Measurements from ENCODE around the gene GRIA1. TPM values are rescaled to one million over a fixed set of nuclear protein-coding genes. Genes with fewer than 3 reads are reported as not detected.

GRIA1 gene
- total RNA-seq, 1 experiment from 2014 or later: not detected

DNA sequence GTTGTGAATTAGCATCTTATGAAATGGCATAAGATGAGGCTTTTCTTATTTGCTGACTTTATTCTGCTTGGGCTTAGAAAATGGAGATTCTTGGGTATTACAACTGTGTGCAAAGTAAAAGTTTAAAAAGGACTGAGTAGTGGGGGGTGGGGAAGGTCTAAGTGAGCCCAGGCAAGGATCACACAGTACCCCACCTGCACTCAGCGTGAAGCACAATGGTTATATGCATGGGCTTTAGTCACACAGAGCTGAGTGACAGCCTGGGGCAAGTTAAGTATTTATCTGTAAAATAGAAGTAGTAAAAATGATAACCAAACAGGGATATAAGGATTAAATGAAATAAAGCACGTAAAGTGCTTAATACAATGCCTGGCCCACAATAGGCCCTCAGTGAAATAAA, 300.9 kb downstream of the GRIA1 start:
- H3K4me3 ChIP-seq (ENCODE audit: low read depth in 2 of 2, low read length in 2 of 2): no peak overlapping the region
- DNase-seq (ENCODE audit: low read depth, low spot score) (no peak), ATAC-seq (no peak)
- in situ Hi-C loops (cut with HindIII; ENCODE audit: low pct_unique_long_range_greater_than_20kb, low sequenced_read_pairs): no loop called here
- TF ChIP-seq, protein P1, sequence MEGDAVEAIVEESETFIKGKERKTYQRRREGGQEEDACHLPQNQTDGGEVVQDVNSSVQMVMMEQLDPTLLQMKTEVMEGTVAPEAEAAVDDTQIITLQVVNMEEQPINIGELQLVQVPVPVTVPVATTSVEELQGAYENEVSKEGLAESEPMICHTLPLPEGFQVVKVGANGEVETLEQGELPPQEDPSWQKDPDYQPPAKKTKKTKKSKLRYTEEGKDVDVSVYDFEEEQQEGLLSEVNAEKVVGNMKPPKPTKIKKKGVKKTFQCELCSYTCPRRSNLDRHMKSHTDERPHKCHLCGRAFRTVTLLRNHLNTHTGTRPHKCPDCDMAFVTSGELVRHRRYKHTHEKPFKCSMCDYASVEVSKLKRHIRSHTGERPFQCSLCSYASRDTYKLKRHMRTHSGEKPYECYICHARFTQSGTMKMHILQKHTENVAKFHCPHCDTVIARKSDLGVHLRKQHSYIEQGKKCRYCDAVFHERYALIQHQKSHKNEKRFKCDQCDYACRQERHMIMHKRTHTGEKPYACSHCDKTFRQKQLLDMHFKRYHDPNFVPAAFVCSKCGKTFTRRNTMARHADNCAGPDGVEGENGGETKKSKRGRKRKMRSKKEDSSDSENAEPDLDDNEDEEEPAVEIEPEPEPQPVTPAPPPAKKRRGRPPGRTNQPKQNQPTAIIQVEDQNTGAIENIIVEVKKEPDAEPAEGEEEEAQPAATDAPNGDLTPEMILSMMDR (IDR thresholded peaks at IDR 0.05): no peak
- no peak for TF ChIP-seq SIN3A (IDR thresholded peaks at IDR 0.05; ENCODE audit: borderline replicate concordance, insufficient read depth, low read depth, low read length)
- no peak for TF ChIP-seq TCF7L2 (IDR thresholded peaks at IDR 0.05; ENCODE audit: low read depth, low read length)
- no peak for TF ChIP-seq POLR2AphosphoS5 (IDR thresholded peaks at IDR 0.05; ENCODE audit: low read depth, low read length)
- TF ChIP-seq, protein P2, sequence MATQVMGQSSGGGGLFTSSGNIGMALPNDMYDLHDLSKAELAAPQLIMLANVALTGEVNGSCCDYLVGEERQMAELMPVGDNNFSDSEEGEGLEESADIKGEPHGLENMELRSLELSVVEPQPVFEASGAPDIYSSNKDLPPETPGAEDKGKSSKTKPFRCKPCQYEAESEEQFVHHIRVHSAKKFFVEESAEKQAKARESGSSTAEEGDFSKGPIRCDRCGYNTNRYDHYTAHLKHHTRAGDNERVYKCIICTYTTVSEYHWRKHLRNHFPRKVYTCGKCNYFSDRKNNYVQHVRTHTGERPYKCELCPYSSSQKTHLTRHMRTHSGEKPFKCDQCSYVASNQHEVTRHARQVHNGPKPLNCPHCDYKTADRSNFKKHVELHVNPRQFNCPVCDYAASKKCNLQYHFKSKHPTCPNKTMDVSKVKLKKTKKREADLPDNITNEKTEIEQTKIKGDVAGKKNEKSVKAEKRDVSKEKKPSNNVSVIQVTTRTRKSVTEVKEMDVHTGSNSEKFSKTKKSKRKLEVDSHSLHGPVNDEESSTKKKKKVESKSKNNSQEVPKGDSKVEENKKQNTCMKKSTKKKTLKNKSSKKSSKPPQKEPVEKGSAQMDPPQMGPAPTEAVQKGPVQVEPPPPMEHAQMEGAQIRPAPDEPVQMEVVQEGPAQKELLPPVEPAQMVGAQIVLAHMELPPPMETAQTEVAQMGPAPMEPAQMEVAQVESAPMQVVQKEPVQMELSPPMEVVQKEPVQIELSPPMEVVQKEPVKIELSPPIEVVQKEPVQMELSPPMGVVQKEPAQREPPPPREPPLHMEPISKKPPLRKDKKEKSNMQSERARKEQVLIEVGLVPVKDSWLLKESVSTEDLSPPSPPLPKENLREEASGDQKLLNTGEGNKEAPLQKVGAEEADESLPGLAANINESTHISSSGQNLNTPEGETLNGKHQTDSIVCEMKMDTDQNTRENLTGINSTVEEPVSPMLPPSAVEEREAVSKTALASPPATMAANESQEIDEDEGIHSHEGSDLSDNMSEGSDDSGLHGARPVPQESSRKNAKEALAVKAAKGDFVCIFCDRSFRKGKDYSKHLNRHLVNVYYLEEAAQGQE (IDR thresholded peaks at IDR 0.05; ENCODE audit: insufficient read depth in 1 of 2, low read depth in 2 of 2, low read length in 1 of 2): no peak
- intact Hi-C loops (cut with micrococcal nuclease; ENCODE audit: unreplicated experiment): no loop called here
- CTCF ChIA-PET: no interaction called here
- H3K27me3 ChIP-seq (ENCODE audit: control insufficient read depth, insufficient read depth, low read length): no peaks in the 10 kb centered on the region
- BruUV-seq (replicated peaks): no TSS peak
- H3K4me1 ChIP-seq (ENCODE audit: control insufficient read depth, insufficient read depth, low read length): no peaks in the 10 kb centered on the region
- no peaks in the 10 kb centered on the region for H3K9me3 ChIP-seq (ENCODE audit: control insufficient read depth, insufficient read depth, low read depth, low read length)
- no peak overlapping the region for H3K27ac ChIP-seq (ENCODE audit: low read length)
- H3K36me3 ChIP-seq (ENCODE audit: control insufficient read depth, insufficient read depth, low read length): no peaks in the 10 kb centered on the region
- POLR2A ChIA-PET: no interaction called here

DNA sequence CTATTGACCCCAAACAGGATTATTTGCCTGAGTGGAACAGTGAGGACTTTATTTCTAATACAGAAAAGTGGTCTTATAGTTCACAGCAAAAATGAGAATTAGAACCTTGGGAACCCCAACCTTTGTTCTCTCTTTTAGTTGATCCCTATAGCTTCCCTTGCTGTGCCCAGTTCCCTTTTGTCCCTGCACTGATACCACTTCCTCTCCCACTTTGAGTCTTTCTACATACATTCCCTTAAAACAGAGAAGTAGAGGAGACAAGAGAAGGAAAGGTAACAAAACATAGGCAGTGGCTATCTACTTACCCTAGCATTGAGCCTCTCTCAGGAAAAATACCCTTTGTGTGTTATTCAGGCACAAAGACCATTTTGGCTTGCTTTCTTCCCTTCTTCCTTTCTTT, 301.8 kb downstream of the GRIA1 start:
- intact Hi-C loops (cut with micrococcal nuclease; ENCODE audit: unreplicated experiment): no loop called here
- no peaks in the 10 kb centered on the region for H3K9me3 ChIP-seq (ENCODE audit: control insufficient read depth, insufficient read depth, low read depth, low read length)
- DNase-seq (ENCODE audit: low read depth, low spot score): no peak
- TF ChIP-seq TCF7L2 (IDR thresholded peaks at IDR 0.05; ENCODE audit: low read depth, low read length): no peak
- BruUV-seq (replicated peaks): no TSS peak
- no peak overlapping the region for H3K27ac ChIP-seq (ENCODE audit: low read length)
- in situ Hi-C loops (cut with HindIII; ENCODE audit: low pct_unique_long_range_greater_than_20kb, low sequenced_read_pairs): no loop called here
- H3K4me3 ChIP-seq (ENCODE audit: low read depth in 2 of 2, low read length in 2 of 2): no peak overlapping the region
- no peaks in the 10 kb centered on the region for H3K27me3 ChIP-seq (ENCODE audit: control insufficient read depth, insufficient read depth, low read length)
- no peaks in the 10 kb centered on the region for H3K36me3 ChIP-seq (ENCODE audit: control insufficient read depth, insufficient read depth, low read length)
- ATAC-seq: no peak
- ChIA-PET CTCF (no interaction called here), POLR2A (no interaction called here)
- H3K4me1 ChIP-seq (ENCODE audit: control insufficient read depth, insufficient read depth, low read length): no peaks in the 10 kb centered on the region

DNA sequence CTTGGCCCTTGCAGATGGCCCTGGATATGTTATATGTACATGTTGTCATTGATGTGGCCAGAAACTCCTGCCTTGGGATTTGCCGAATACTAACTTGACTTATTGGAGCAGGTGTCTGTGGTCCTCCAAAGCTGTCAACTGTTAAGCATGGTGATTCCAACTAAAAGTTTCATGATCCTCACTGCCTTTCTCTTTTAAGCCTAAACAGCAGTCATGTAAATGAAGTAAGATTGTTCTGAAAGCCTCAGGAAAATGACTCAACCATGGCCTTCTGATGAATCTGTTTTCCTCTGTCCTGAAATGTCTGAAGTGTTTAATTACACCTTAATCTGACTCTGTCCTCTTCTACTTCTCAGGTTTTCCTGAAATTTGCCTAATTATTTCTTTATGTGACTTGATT, 303.2 kb downstream of the GRIA1 start:
- ATAC-seq (no peak), DNase-seq (ENCODE audit: low read depth, low spot score) (no peak)
- intact Hi-C loops (cut with micrococcal nuclease; ENCODE audit: unreplicated experiment) (no loop called here), in situ Hi-C loops (cut with HindIII; ENCODE audit: low pct_unique_long_range_greater_than_20kb, low sequenced_read_pairs) (no loop called here)
- Histone ChIP-seq H3K4me1 (ENCODE audit: control insufficient read depth, insufficient read depth, low read length) (no peaks in the 10 kb centered on the region), H3K27ac (ENCODE audit: low read length) (no peak overlapping the region), H3K27me3 (ENCODE audit: control insufficient read depth, insufficient read depth, low read length) (no peaks in the 10 kb centered on the region), H3K36me3 (ENCODE audit: control insufficient read depth, insufficient read depth, low read length) (no peaks in the 10 kb centered on the region), H3K9me3 (ENCODE audit: control insufficient read depth, insufficient read depth, low read depth, low read length) (no peaks in the 10 kb centered on the region), H3K4me3 (ENCODE audit: low read depth in 2 of 2, low read length in 2 of 2) (no peak overlapping the region)
- no peak for TF ChIP-seq TCF7L2 (IDR thresholded peaks at IDR 0.05; ENCODE audit: low read depth, low read length)
- no peak for TF ChIP-seq POLR2AphosphoS5 (IDR thresholded peaks at IDR 0.05; ENCODE audit: low read depth, low read length)
- TF ChIP-seq, protein P1 (IDR thresholded peaks at IDR 0.05): no peak
- TF ChIP-seq SIN3A (IDR thresholded peaks at IDR 0.05; ENCODE audit: borderline replicate concordance, insufficient read depth, low read depth, low read length): no peak
- TF ChIP-seq, protein P2 (IDR thresholded peaks at IDR 0.05; ENCODE audit: insufficient read depth in 1 of 2, low read depth in 2 of 2, low read length in 1 of 2): no peak
- BruUV-seq (replicated peaks): no TSS peak
- POLR2A ChIA-PET: no interaction called here
- CTCF ChIA-PET: no interaction called here
